ENCODE data around the gene CBY1. TPM values are rescaled to one million over a fixed set of nuclear protein-coding genes. Genes with fewer than 3 reads are reported as not detected.

The CBY1 gene
- total and polyA plus RNA-seq, 9 of the 15 experiments (the other 6 are each of a cell fraction or from before 2014, with no cell fraction given) = 5.7 to 19.7 (median 10.8) TPM

GRCh38 chr22:38705235-38706100 is 49.0 kb downstream of the CBY1 start, which contains the start of gene GTPBP1 (continued):
- TF ChIP-seq, protein P1, sequence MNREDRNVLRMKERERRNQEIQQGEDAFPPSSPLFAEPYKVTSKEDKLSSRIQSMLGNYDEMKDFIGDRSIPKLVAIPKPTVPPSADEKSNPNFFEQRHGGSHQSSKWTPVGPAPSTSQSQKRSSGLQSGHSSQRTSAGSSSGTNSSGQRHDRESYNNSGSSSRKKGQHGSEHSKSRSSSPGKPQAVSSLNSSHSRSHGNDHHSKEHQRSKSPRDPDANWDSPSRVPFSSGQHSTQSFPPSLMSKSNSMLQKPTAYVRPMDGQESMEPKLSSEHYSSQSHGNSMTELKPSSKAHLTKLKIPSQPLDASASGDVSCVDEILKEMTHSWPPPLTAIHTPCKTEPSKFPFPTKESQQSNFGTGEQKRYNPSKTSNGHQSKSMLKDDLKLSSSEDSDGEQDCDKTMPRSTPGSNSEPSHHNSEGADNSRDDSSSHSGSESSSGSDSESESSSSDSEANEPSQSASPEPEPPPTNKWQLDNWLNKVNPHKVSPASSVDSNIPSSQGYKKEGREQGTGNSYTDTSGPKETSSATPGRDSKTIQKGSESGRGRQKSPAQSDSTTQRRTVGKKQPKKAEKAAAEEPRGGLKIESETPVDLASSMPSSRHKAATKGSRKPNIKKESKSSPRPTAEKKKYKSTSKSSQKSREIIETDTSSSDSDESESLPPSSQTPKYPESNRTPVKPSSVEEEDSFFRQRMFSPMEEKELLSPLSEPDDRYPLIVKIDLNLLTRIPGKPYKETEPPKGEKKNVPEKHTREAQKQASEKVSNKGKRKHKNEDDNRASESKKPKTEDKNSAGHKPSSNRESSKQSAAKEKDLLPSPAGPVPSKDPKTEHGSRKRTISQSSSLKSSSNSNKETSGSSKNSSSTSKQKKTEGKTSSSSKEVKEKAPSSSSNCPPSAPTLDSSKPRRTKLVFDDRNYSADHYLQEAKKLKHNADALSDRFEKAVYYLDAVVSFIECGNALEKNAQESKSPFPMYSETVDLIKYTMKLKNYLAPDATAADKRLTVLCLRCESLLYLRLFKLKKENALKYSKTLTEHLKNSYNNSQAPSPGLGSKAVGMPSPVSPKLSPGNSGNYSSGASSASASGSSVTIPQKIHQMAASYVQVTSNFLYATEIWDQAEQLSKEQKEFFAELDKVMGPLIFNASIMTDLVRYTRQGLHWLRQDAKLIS (CRISPR knock-in tag; IDR thresholded peaks at IDR 0.05) = no peak
- TF ChIP-seq ZNF707 (CRISPR knock-in tag; conservative IDR thresholded peaks at IDR 0.05) (no peak), ZNF174 (CRISPR knock-in tag; IDR thresholded peaks at IDR 0.05) (no peak), CHD7 (IDR thresholded peaks at IDR 0.05; ENCODE audit: low read depth, low read length) (no peak), SMAD4 (CRISPR knock-in tag; conservative IDR thresholded peaks at IDR 0.05) (0 out of 2 replicates have a peak, but pooled peaks have one; percentile 15), L3MBTL2 (IDR thresholded peaks at IDR 0.05) (peak; percentile 85; the same call in 1 of the 2 replicates), FOXM1 (IDR thresholded peaks at IDR 0.05; ENCODE audit: low read depth) (0 out of 2 replicates have a peak, but pooled peaks have one; percentile 7), FOXM1 (CRISPR knock-in tag; IDR thresholded peaks at IDR 0.05; ENCODE audit: low read depth) (no peak), YY1 (IDR thresholded peaks at IDR 0.05; ENCODE audit: borderline replicate concordance in 1 of 3, control insufficient read depth in 1 of 3, extremely low read depth in 1 of 3, insufficient read depth in 3 of 3, insufficient read length in 1 of 3, insufficient replicate concordance in 2 of 3, low read depth in 1 of 3, low read length in 2 of 3) (peak; percentile 59 to 95 (median 90)), ZNF436 (CRISPR knock-in tag; IDR thresholded peaks at IDR 0.05) (no peak), DDX20 (tag; IDR thresholded peaks at IDR 0.05; ENCODE audit: low read depth) (no peak)
